Cerebellar nuclear complex (tissue), 1 donor: ENCODE measurements around the gene ABL1.

ENCODE experiments used
- DNase-seq, 2 experiments: peaks; one replicate each; lab custom pipeline; 2025; lab: John Stamatoyannopoulos, UW

Gene ABL1

GRCh38 chr9:130849356-130849755 lies 14.3 kb downstream of the ABL1 start:
- no peak for DNase-seq

GRCh38 chr9:130852801-130853200 lies 17.7 kb downstream of the ABL1 start:
- DNase-seq = no peak

GRCh38 chr9:130854092-130854491 lies 19.0 kb downstream of the ABL1 start:
- no peak for DNase-seq

- no peak for DNase-seq
Observed at GRCh38 chr9:130854835-130855234, 19.8 kb downstream of the ABL1 start.

GRCh38 chr9:130856474-130856873 lies 21.4 kb downstream of the ABL1 start:
- DNase-seq = no peak

GRCh38 chr9:130857864-130858738 lies 23.0 kb downstream of the ABL1 start:
- DNase-seq = peak in 1 of 2 experiments; percentile 18

- no peak for DNase-seq
Observed at GRCh38 chr9:130858739-130859705, 24.0 kb downstream of the ABL1 start.

GRCh38 chr9:130860458-130861316 lies 25.6 kb downstream of the ABL1 start:
- no peak for DNase-seq

GRCh38 chr9:130861372-130862180 lies 26.5 kb downstream of the ABL1 start:
- no peak for DNase-seq

- DNase-seq = no peak
Observed at GRCh38 chr9:130862217-130862616, 27.2 kb downstream of the ABL1 start.

- DNase-seq = no peak
Observed at GRCh38 chr9:130862747-130863146, 27.7 kb downstream of the ABL1 start.

GRCh38 chr9:130864541-130864940 lies 29.5 kb downstream of the ABL1 start:
- DNase-seq = no peak

GRCh38 chr9:130865921-130866320 lies 30.9 kb downstream of the ABL1 start:
- no peak for DNase-seq

GRCh38 chr9:130866474-130866965 lies 31.5 kb downstream of the ABL1 start:
- peak in 1 of 2 experiments; percentile 24 for DNase-seq

- DNase-seq = no peak
Observed at GRCh38 chr9:130867556-130867955, 32.5 kb downstream of the ABL1 start.

- DNase-seq = no peak
Observed at GRCh38 chr9:130868230-130868629, 33.2 kb downstream of the ABL1 start.

- DNase-seq = no peak
Observed at GRCh38 chr9:130869250-130869649, 34.2 kb downstream of the ABL1 start.

- no peak for DNase-seq
Observed at GRCh38 chr9:130870491-130871381, 35.7 kb downstream of the ABL1 start.

- no peak for DNase-seq
Observed at GRCh38 chr9:130871395-130872062, 36.5 kb downstream of the ABL1 start.
